GM12878 (cell line): ENCODE data around the gene NFATC2. TPM values are rescaled to one million over a fixed set of nuclear protein-coding genes. Genes with fewer than 3 reads are reported as not detected.

Experiments
- ATAC-seq: fragments of 200-7000 bp; cut with Tn5 transposase; 3 replicates; pipeline ENCODE4 v1.9.1; 2020; ENCODE audit warnings: mild to moderate bottlenecking, moderate library complexity
- BruUV-seq: library from RNA; stranded (reverse); fragments of 400-500 nt; replicated peaks from 2 replicates; lab custom pipeline; 2021; lab: Mats Ljungman, UMichigan
- CTCF ChIA-PET: fragments of 300-600 bp; sonication (Branson Sonifier 250); formaldehyde crosslinking; extraction: SDS; loops from one replicate; lab custom pipeline; 2021; ENCODE audit warnings: inconsistent platforms; lab: Yijun Ruan, JAX
- POLR2A ChIA-PET: fragments of 350-600 bp; formaldehyde crosslinking; extraction: SDS; loops from one replicate; lab custom pipeline; 2021; ENCODE audit warnings: inconsistent platforms; lab: Charles Lee
- RAD21 ChIA-PET: fragments of 300-600 bp; sonication (Branson Sonifier 250); formaldehyde crosslinking; loops from one replicate; lab custom pipeline; 2023; ENCODE audit warnings: antibody characterized with exemption; ENCODE audit not compliant: unreplicated experiment; lab: Charles Lee
- SMC1A ChIA-PET: fragments of 300-600 bp; sonication (Branson Sonifier 250); formaldehyde crosslinking; loops from one replicate; lab custom pipeline; 2023; ENCODE audit not compliant: unreplicated experiment, uncharacterized antibody; lab: Charles Lee
- DNase-seq: peaks from one replicate; pipeline ENCODE4 v3.0.0-alpha.2; 2011; ENCODE audit warnings: low read depth, low spot score
- FAIRE-seq: peaks from 3 replicates; lab custom pipeline; 2011; peaks lifted over from hg19 to GRCh38; lab: Jason Lieb, UNC
- H2AFZ ChIP-seq: 2 replicates; pipeline ENCODE4 v1.6.0; 2011; ENCODE audit warnings: low read depth, low read length, control low read depth; ENCODE audit not compliant: control insufficient read depth
- H3K27ac ChIP-seq: 2 replicates; pipeline ENCODE4 v1.5.1; 2011; ENCODE audit warnings: control low read depth; ENCODE audit not compliant: control insufficient read depth, insufficient read depth
- H3K27me3 ChIP-seq, 2 experiments: replicated peaks in 1 of 2; 2 replicates each; pipeline versions ENCODE4 v1.6.0 to v1.6.1; 2011; ENCODE audit warnings: low read length in 1 of 2; ENCODE audit not compliant: control insufficient read depth in 2 of 2, insufficient read depth in 2 of 2
- H3K36me3 ChIP-seq, 2 experiments: 2 replicates each; pipeline ENCODE4 v1.5.1; 2011; ENCODE audit warnings: low read length in 1 of 2; ENCODE audit not compliant: control insufficient read depth in 2 of 2, insufficient read depth in 2 of 2
- H3K4me1 ChIP-seq: 2 replicates; pipeline ENCODE4 v1.6.1; 2011; ENCODE audit warnings: mild to moderate bottlenecking, low read length, moderate library complexity, mixed read lengths; ENCODE audit not compliant: control insufficient read depth, insufficient read depth
- H3K4me2 ChIP-seq: 2 replicates; pipeline ENCODE4 v1.6.0; 2011; ENCODE audit warnings: control low read depth; ENCODE audit not compliant: control insufficient read depth, insufficient read depth
- H3K4me3 ChIP-seq: fragments of 200-600 bp; sonication (generic); 2 replicates; pipeline ENCODE4 v1.5.1; 2016
- H3K79me2 ChIP-seq: 2 replicates; pipeline ENCODE4 v1.6.0; 2011; ENCODE audit warnings: low read length; ENCODE audit not compliant: control insufficient read depth, insufficient read depth
- H3K9ac ChIP-seq: 2 replicates; pipeline ENCODE4 v1.8.0; 2011; ENCODE audit warnings: low read length, control low read depth, mixed read lengths; ENCODE audit not compliant: control insufficient read depth, insufficient read depth
- H3K9me3 ChIP-seq: replicated peaks from 3 replicates; pipeline ENCODE4 v1.5.1; 2011; ENCODE audit warnings: mild to moderate bottlenecking, low read length; ENCODE audit not compliant: control insufficient read depth, insufficient read depth
- H4K20me1 ChIP-seq: 2 replicates; pipeline ENCODE4 v1.6.0; 2011; ENCODE audit not compliant: control insufficient read depth, insufficient read depth
- ATF2 ChIP-seq: IDR thresholded peaks from 2 replicates; pipeline ENCODE4 v1.6.1; 2012; ENCODE audit warnings: low read length, inconsistent platforms
- CBFB ChIP-seq: IDR thresholded peaks from 2 replicates; pipeline ENCODE4 v1.6.1; 2016; ENCODE audit warnings: antibody characterized with exemption, low read depth
- DPF2 ChIP-seq: fragments of 450-650 bp; IDR thresholded peaks from 2 replicates; pipeline ENCODE4 v1.6.1; 2017; ENCODE audit warnings: mild to moderate bottlenecking
- KAT2A ChIP-seq: conservative IDR thresholded peaks from 2 replicates; pipeline ENCODE4 v1.6.1; 2011; ENCODE audit warnings: low read depth, low read length; ENCODE audit not compliant: control insufficient read depth
- NFXL1 ChIP-seq: fragments of 450-650 bp; IDR thresholded peaks from 2 replicates; pipeline ENCODE4 v1.6.1; 2017; ENCODE audit warnings: antibody characterized with exemption, mild to moderate bottlenecking, borderline replicate concordance
- SMAD5 ChIP-seq: IDR thresholded peaks from 2 replicates; pipeline ENCODE4 v1.6.1; 2016; ENCODE audit warnings: antibody characterized with exemption, low read depth
- ZNF207 ChIP-seq: fragments of 450-650 bp; IDR thresholded peaks from 2 replicates; pipeline ENCODE4 v1.6.1; 2014; ENCODE audit warnings: antibody characterized with exemption, mild to moderate bottlenecking, borderline replicate concordance
- WGBS: methylation state at CpG from one replicate; pipeline ENCODE4 v1.1.6; 2016; ENCODE audit warnings: low lambda C conversion rate; ENCODE audit not compliant: insufficient replicate concordance, insufficient coverage; ENCODE audit errors: missing lambda C conversion rate; 5-methylcytosine and 5-hydroxymethylcytosine counted together
- in situ Hi-C: fragments of 300-500 bp; cut with MboI; formaldehyde crosslinking; loops from 9 replicates; pipeline ENCODE4 v1.14.3; 2018; ENCODE audit warnings: mixed read lengths
- intact Hi-C: fragments of 100-400 bp; cut with micrococcal nuclease; formaldehyde crosslinking; loops from one replicate; pipeline ENCODE4 v1.14.2; 2022; ENCODE audit not compliant: unreplicated experiment
- polyA plus RNA-seq, 11 experiments: library from polyadenylated mRNA; depleted of rRNA in 4 of 11; unstranded in 6 of 11; stranded (reverse) in 5 of 11; fragments of >200 nt; fragmentation: Nextera tagmentation in 4 of 11; fragmentation: Illumina TruSeq in 1 of 11; extraction: Ambion mirVana in 4 of 11; extraction: Trizol in 1 of 11; gene quantifications; 1 replicate in 1 of 11; 2 replicates in 10 of 11; pipeline versions ENCODE4 v1.2.1 to v1.2.3, GENCODE V29; 2011 to 2016; ENCODE audit warnings: inconsistent platforms in 2 of 11, missing spikeins in 2 of 11, low read depth in 1 of 11
- total RNA-seq, 4 experiments: library from RNA; depleted of rRNA in 3 of 4; stranded (reverse); fragments of >200 nt in 3 of 4; fragmentation: Illumina TruSeq in 1 of 4; extraction: Trizol in 1 of 4; gene quantifications; 2 replicates each; pipeline versions ENCODE4 v1.2.1 to v1.2.3, GENCODE V29; 2013 to 2021

The NFATC2 gene
- total and polyA plus RNA-seq, 10 of the 15 experiments (the other 5 are each of a cell fraction or from before 2014, with no cell fraction given), result 3.3 to 20.0 (median 7.3) TPM

- DNase-seq, result no peak
- H3K4me1 ChIP-seq, result no peaks in the 10 kb centered on the region; the same call in 1 of the 2 replicates
- no peak for FAIRE-seq
- no peak overlapping the region for H3K9ac ChIP-seq
- H3K36me3 ChIP-seq, result no peaks in the 10 kb centered on the region
- no peaks in the 10 kb centered on the region; the same call in 2 of the 3 replicates for H3K9me3 ChIP-seq
- ChIA-PET POLR2A (no interaction called here), RAD21 (no interaction called here), SMC1A (no interaction called here), CTCF (no interaction called here)
- no peak overlapping the region for H3K27ac ChIP-seq
- H3K27me3 ChIP-seq, result peaks cover 1 to 8% of the 10 kb centered on the region in 2 experiments
- H3K4me2 ChIP-seq, result no peak overlapping the region
- WGBS, result 29% methylated on average over 5 of the region's 5 CpGs
- no peaks in the 10 kb centered on the region; the same call in 1 of the 2 replicates for H4K20me1 ChIP-seq
- TF ChIP-seq KAT2A, result no peak
- no peak for TF ChIP-seq ATF2
- TF ChIP-seq SMAD5, result no peak
- TF ChIP-seq CBFB, result no peak
- TF ChIP-seq DPF2, result no peak
- intact Hi-C loops, result no loop called here
- H3K79me2 ChIP-seq, result no peaks in the 10 kb centered on the region
- no peak overlapping the region for H2AFZ ChIP-seq
- no TSS peak for BruUV-seq
- H3K4me3 ChIP-seq, result no peak overlapping the region
- ATAC-seq, result no peak
- in situ Hi-C loops, result no loop called here
Measured at GRCh38 chr20:51567622-51568021, 25.1 kb upstream of the NFATC2 start.

DNA sequence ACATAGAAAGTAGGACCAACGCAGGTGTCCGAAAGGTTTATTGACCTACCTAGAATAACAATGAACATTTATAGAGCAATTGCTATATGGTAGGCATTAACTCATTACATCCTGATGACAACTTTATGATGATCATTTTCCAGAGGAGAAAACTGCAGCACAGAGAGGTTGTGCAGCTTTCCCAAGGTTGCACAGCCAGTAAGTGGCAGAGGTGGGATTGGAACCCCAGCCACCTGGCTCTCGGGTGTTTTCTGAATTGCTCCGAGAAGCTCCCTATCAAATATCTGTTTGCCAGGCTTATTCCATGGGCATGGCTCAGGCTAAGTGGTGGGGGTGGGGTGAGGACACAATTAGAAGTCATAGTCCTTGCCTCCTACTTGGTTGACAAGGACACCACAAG is 24.1 kb upstream of the NFATC2 start:
- H3K4me2 ChIP-seq, result no peak overlapping the region
- no peaks in the 10 kb centered on the region; the same call in 1 of the 2 replicates for H3K4me1 ChIP-seq
- H3K9ac ChIP-seq, result no peak overlapping the region
- no peaks in the 10 kb centered on the region for H3K36me3 ChIP-seq
- no TSS peak for BruUV-seq
- H3K79me2 ChIP-seq, result no peaks in the 10 kb centered on the region
- RAD21 ChIA-PET, result no interaction called here
- no peaks in the 10 kb centered on the region; the same call in 1 of the 2 replicates for H4K20me1 ChIP-seq
- DNase-seq (no peak), ATAC-seq (no peak), FAIRE-seq (no peak)
- SMC1A ChIA-PET, result interaction anchor here (0.7 kb wide), 1 partner anchor 62 kb away, joined by 5 read pairs; no protein-coding TSS in a partner anchor
- CTCF ChIA-PET, result no interaction called here
- WGBS, result 49% methylated on average over 4 of the region's 4 CpGs
- no peaks in the 10 kb centered on the region; the same call in 2 of the 3 replicates for H3K9me3 ChIP-seq
- H2AFZ ChIP-seq, result no peak overlapping the region
- no peak overlapping the region for H3K27ac ChIP-seq
- intact Hi-C loops, result no loop called here
- TF ChIP-seq ZNF207 (no peak), NFXL1 (0 out of 2 replicates have a peak, but pooled peaks have one; percentile 21)
- in situ Hi-C loops, result no loop called here
- peaks cover 9 to 18% of the 10 kb centered on the region in 2 experiments for H3K27me3 ChIP-seq
- POLR2A ChIA-PET, result no interaction called here
- H3K4me3 ChIP-seq, result no peak overlapping the region
